HepG2 (cell line): ENCODE measurements around the gene CTNND1. TPM values are rescaled to one million over a fixed set of nuclear protein-coding genes. Genes with fewer than 3 reads are reported as not detected.

Source experiments
- AGO2 ChIP-seq: fragments of 200-400 bp; formaldehyde crosslinking; optimal IDR thresholded peaks from 2 replicates; pipeline ENCODE3; 2017; ENCODE audit warnings: mild to moderate bottlenecking, low read depth, low read length, moderate library complexity
- DBP ChIP-seq: sonication (generic); formaldehyde crosslinking; IDR thresholded peaks from 2 replicates; pipeline ENCODE4 v1.4.0; 2020; ENCODE audit warnings: missing genetic modification reagents; ENCODE audit errors: not compliant biosample characterization
- ELF4 ChIP-seq: sonication (generic); formaldehyde crosslinking; IDR thresholded peaks from 2 replicates; pipeline ENCODE4 v1.5.0; 2020; ENCODE audit warnings: missing genetic modification reagents, mild to moderate bottlenecking, moderate library complexity, borderline replicate concordance
- FOXK2 ChIP-seq: fragments of 450-650 bp; IDR thresholded peaks from 2 replicates; pipeline ENCODE4 v1.6.1; 2016
- ISX ChIP-seq: sonication (generic); formaldehyde crosslinking; conservative IDR thresholded peaks from 2 replicates; pipeline ENCODE4 v1.5.0; 2020; ENCODE audit warnings: missing genetic modification reagents
- NFATC3 ChIP-seq: sonication (generic); formaldehyde crosslinking; IDR thresholded peaks from 2 replicates; pipeline ENCODE4 v1.5.1; 2020; ENCODE audit warnings: mild to moderate bottlenecking, missing genetic modification reagents
- ONECUT2 ChIP-seq: sonication (generic); formaldehyde crosslinking; IDR thresholded peaks from 2 replicates; pipeline ENCODE4 v1.4.0; 2020; ENCODE audit warnings: missing genetic modification reagents
- PRDM10 ChIP-seq: sonication (generic); formaldehyde crosslinking; IDR thresholded peaks from 2 replicates; pipeline ENCODE4 v1.4.0; 2020; ENCODE audit warnings: low read depth, missing genetic modification reagents
- PRDM4 ChIP-seq: sonication (generic); formaldehyde crosslinking; IDR thresholded peaks from 2 replicates; pipeline ENCODE4 v1.9.0; 2021; ENCODE audit warnings: missing genetic modification reagents, borderline replicate concordance
- SNRNP70 ChIP-seq: fragments of 200-400 bp; formaldehyde crosslinking; IDR thresholded peaks from 2 replicates; pipeline ENCODE4 v1.6.1; 2017; ENCODE audit warnings: mild to moderate bottlenecking, low read depth, low read length, moderate library complexity
- SP5 ChIP-seq: IDR thresholded peaks from 2 replicates; pipeline ENCODE4 v1.6.1; 2016; ENCODE audit warnings: low read depth, borderline replicate concordance
- ZBTB2 ChIP-seq: sonication (generic); formaldehyde crosslinking; IDR thresholded peaks from 2 replicates; pipeline ENCODE4 v1.8.0; 2022; ENCODE audit warnings: low read depth, missing genetic modification reagents
- ZNF280B ChIP-seq: sonication (generic); formaldehyde crosslinking; IDR thresholded peaks from 2 replicates; pipeline ENCODE4 v1.5.0; 2020; ENCODE audit warnings: missing genetic modification reagents, mild to moderate bottlenecking, borderline replicate concordance
- ZNF362 ChIP-seq: sonication (generic); formaldehyde crosslinking; IDR thresholded peaks from 2 replicates; pipeline ENCODE4 v1.4.0; 2020; ENCODE audit warnings: missing genetic modification reagents, mild to moderate bottlenecking, borderline replicate concordance
- ZNF567 ChIP-seq: sonication (generic); formaldehyde crosslinking; IDR thresholded peaks from 2 replicates; pipeline ENCODE4 v1.8.1; 2023; ENCODE audit warnings: mild to moderate bottlenecking, missing genetic modification reagents, borderline replicate concordance
- ZNF737 ChIP-seq: sonication (generic); formaldehyde crosslinking; IDR thresholded peaks from 2 replicates; pipeline ENCODE4 v1.5.0; 2020; ENCODE audit warnings: missing genetic modification reagents, mild to moderate bottlenecking, borderline replicate concordance
- polyA plus RNA-seq, 8 experiments: library from polyadenylated mRNA; depleted of rRNA in 3 of 8; stranded (reverse) in 7 of 8; unstranded in 1 of 8; fragments of >200 nt; fragmentation: Illumina TruSeq in 4 of 8; extraction: Trizol in 4 of 8; gene quantifications; 2 replicates each; pipeline versions ENCODE4 v1.2.1 to v1.2.3, GENCODE V29; 2011 to 2016; ENCODE audit warnings: low read depth in 4 of 8, missing spikeins in 1 of 8, mixed read lengths in 1 of 8; ENCODE audit not compliant: insufficient read depth in 1 of 8
- total RNA-seq, 5 experiments: library from RNA; depleted of rRNA; stranded (reverse); fragments of >200 nt; fragmentation: Illumina TruSeq; extraction: Trizol; gene quantifications; 2 replicates each; pipeline ENCODE4 v1.2.3, GENCODE V29; 2016; ENCODE audit warnings: low read depth in 1 of 5

The CTNND1 gene
- total and polyA plus RNA-seq, 2 of the 13 experiments (the other 11 are each of a cell fraction or from before 2014, with no cell fraction given) = 117 to 128 TPM

GRCh38 chr11:57712256-57713150 is 49.1 kb upstream of the CTNND1 start, which contains the start of gene TMX2 (continued):
- no peak for TF ChIP-seq PRDM4 (CRISPR knock-in tag)
- no peak for TF ChIP-seq NFATC3 (CRISPR knock-in tag)
- TF ChIP-seq ZNF280B = no peak
- TF ChIP-seq FOXK2 = 0 out of 2 replicates have a peak, but pooled peaks have one; percentile 40
- TF ChIP-seq SNRNP70 = no peak
- TF ChIP-seq ELF4 (CRISPR knock-in tag) = peak; percentile 82; the same call in 1 of the 2 replicates
- no peak for TF ChIP-seq PRDM10 (CRISPR knock-in tag)
- no peak for TF ChIP-seq ONECUT2 (CRISPR knock-in tag)
- no peak for TF ChIP-seq ISX (CRISPR knock-in tag)
- TF ChIP-seq SP5 = no peak
- peak; percentile 42 for TF ChIP-seq DBP (CRISPR knock-in tag)
- TF ChIP-seq AGO2 = no peak
- TF ChIP-seq ZNF567 (CRISPR knock-in tag) = no peak; the same call in 1 of the 2 replicates
- TF ChIP-seq ZNF737 (CRISPR knock-in tag) = no peak
- peak; percentile 56; the same call in 1 of the 2 replicates for TF ChIP-seq ZNF362
- TF ChIP-seq ZBTB2 (CRISPR knock-in tag) = no peak
